Immature natural killer cell (primary cell): Measurements from ENCODE around the gene FBXO28. TPM values are rescaled to one million over a fixed set of nuclear protein-coding genes. Genes with fewer than 3 reads are reported as not detected.
A peak's percentile ranks its signal among the peaks of the same experiment; 100 is the strongest.
"Not testable (repeated sequence)": the region's sequence is repeated elsewhere in the genome, so short reads cannot be mapped to it uniquely, and the experiment has no call there.

Source experiments
- DNase-seq, 3 donors: peaks; one replicate each; pipeline ENCODE4 v3.0.0; 2022; ENCODE audit warnings: mixed read lengths in 1 of 3
- H3K27ac Mint-ChIP-seq, 6 donors: one replicate each; pipeline ENCODE4 v1.8.0; 2020; ENCODE audit warnings: mixed read lengths in 6 of 6, mild to moderate bottlenecking in 5 of 6, inconsistent platforms in 4 of 6, moderate library complexity in 3 of 6
- H3K27me3 Mint-ChIP-seq, 3 donors: one replicate each; pipeline ENCODE4 v1.8.0; 2020 to 2021; ENCODE audit warnings: low read depth in 3 of 3, mild to moderate bottlenecking in 3 of 3, mixed read lengths in 3 of 3, moderate library complexity in 3 of 3, inconsistent platforms in 1 of 3
- H3K36me3 Mint-ChIP-seq, 3 donors: one replicate each; pipeline ENCODE4 v1.8.0; 2020; ENCODE audit warnings: mixed read lengths in 3 of 3, inconsistent platforms in 2 of 3, mild to moderate bottlenecking in 2 of 3
- H3K4me1 Mint-ChIP-seq, 2 donors: one replicate each; pipeline ENCODE4 v1.8.0; 2020; ENCODE audit warnings: inconsistent platforms in 2 of 2, mild to moderate bottlenecking in 2 of 2, mixed read lengths in 2 of 2, moderate library complexity in 1 of 2
- H3K4me3 Mint-ChIP-seq, 5 donors: one replicate each; pipeline ENCODE4 v1.8.0; 2020; ENCODE audit warnings: mild to moderate bottlenecking in 5 of 5, mixed read lengths in 5 of 5, inconsistent platforms in 3 of 5, moderate library complexity in 3 of 5
- H3K9me3 Mint-ChIP-seq, 6 donors: one replicate each; pipeline ENCODE4 v1.8.0; 2020; ENCODE audit warnings: mild to moderate bottlenecking in 6 of 6, mixed read lengths in 6 of 6, inconsistent platforms in 4 of 6, moderate library complexity in 3 of 6
- polyA plus RNA-seq, 3 donors: library from polyadenylated mRNA; unstranded; fragments of 300-500 nt; fragmentation: Illumina TruSeq; gene quantifications; one replicate each; pipeline ENCODE4 v1.2.3, GENCODE V29; 2021

FBXO28 gene
- polyA plus RNA-seq: 10 to 100 TPM in 1 of 3 donors, 1 to 10 TPM in 2; 7.5 to 19.3 (median 8.9) TPM

DNA sequence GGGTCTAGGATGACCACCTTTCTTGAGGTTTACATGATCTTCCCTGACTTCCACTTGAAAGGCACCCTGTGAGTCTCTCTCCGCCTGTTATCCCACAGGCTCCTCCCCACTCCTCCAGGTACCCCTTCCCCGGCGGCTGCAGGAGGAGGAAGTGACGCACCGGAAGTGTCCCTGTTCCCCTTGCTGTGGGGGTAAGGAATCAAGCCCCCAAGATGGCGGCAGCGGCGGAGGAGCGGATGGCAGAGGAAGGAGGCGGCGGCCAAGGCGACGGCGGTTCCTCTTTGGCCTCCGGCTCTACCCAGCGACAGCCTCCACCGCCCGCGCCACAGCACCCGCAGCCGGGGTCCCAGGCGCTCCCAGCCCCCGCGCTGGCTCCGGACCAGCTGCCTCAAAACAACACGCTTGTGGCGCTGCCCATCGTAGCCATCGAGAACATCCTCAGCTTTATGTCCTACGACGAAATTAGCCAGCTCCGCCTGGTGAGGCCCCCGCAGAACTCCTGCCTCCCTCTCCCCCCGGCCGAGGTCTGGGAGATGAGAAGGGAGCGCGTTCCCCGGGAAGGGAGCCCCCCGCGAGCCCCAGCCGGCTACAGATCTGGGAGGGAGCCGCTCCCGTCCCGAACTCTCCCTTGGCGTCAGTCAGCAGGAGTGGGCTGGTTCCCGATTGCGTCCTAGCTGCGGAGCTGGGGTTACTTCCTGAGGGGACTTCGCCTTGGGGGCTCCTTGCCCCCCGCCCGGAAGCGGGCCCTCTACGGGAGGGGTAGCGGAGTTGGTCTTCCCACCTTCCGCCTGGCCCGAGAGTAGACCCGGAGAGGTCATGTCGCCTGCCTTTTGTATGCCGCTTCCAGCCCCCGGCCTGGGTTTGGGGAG is at the start of gene FBXO28:
FBXO28 (plus strand) TSS at position 194 of the 869 bp plus-strand sequence; CDS start at position 213, 19 bp downstream.
- no peaks in the 10 kb centered on the region for H3K36me3 Mint-ChIP-seq
- H3K9me3 Mint-ChIP-seq: no peaks in the 10 kb centered on the region
- peak within 1 kb of the TSS; percentile 83 to 97 (median 94) for H3K27ac Mint-ChIP-seq
- peaks cover 25 to 34% of the 10 kb centered on the region in 2 donors for H3K4me1 Mint-ChIP-seq
- H3K27me3 Mint-ChIP-seq: peaks cover 7 to 17% (median 12%) of the 10 kb centered on the region in 3 donors
- peak within 1 kb of the TSS; percentile 89 to 97 (median 93) for H3K4me3 Mint-ChIP-seq
- DNase-seq: peak; percentile 88 to 90 (median 89)

DNA sequence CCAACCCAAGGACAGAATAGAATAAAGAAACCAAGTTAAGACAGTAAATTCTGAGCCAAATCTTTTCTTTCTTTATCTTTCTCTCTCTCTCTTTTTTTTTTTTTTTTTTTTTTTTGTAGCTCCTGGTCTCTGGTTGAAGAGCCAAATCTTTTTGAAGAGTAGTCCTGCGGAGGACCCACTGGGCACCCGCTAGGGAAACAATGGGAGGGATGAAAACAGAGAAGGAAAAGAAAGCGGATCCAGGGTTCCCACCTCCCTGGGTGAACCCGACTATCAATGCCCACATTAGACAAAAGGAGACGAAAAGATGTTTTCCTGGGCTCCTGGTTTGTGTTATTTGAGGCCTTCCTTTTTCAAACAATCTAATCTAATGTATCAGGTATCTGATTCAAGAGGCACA is 49.8 kb upstream of the FBXO28 start:
- Mint-ChIP-seq H3K27ac (no peak overlapping the region), H3K36me3 (no peaks in the 10 kb centered on the region), H3K4me1 (peaks cover 0 to 5% of the 10 kb centered on the region in 2 donors), H3K9me3 (no peaks in the 10 kb centered on the region), H3K27me3 (peaks cover 0 to 11% (median 7%) of the 10 kb centered on the region in 3 donors), H3K4me3 (no peak overlapping the region)
- no peak for DNase-seq

GRCh38 chr1:224065455-224065854 is 48.5 kb upstream of the FBXO28 start:
- H3K27ac Mint-ChIP-seq: no peak overlapping the region
- peaks cover 3 to 17% (median 7%) of the 10 kb centered on the region in 3 donors for H3K27me3 Mint-ChIP-seq
- no peak for DNase-seq

GRCh38 chr1:224067207-224067606 is 46.7 kb upstream of the FBXO28 start:
- H3K36me3 Mint-ChIP-seq: no peaks in the 10 kb centered on the region

More at GRCh38 chr1:224065455-224065854, 48.5 kb upstream of the FBXO28 start:
- H3K9me3 Mint-ChIP-seq: no peaks in the 10 kb centered on the region
- H3K4me1 Mint-ChIP-seq: peaks cover 0 to 5% of the 10 kb centered on the region in 2 donors
- no peaks in the 10 kb centered on the region for H3K36me3 Mint-ChIP-seq
- no peak overlapping the region for H3K4me3 Mint-ChIP-seq

DNA sequence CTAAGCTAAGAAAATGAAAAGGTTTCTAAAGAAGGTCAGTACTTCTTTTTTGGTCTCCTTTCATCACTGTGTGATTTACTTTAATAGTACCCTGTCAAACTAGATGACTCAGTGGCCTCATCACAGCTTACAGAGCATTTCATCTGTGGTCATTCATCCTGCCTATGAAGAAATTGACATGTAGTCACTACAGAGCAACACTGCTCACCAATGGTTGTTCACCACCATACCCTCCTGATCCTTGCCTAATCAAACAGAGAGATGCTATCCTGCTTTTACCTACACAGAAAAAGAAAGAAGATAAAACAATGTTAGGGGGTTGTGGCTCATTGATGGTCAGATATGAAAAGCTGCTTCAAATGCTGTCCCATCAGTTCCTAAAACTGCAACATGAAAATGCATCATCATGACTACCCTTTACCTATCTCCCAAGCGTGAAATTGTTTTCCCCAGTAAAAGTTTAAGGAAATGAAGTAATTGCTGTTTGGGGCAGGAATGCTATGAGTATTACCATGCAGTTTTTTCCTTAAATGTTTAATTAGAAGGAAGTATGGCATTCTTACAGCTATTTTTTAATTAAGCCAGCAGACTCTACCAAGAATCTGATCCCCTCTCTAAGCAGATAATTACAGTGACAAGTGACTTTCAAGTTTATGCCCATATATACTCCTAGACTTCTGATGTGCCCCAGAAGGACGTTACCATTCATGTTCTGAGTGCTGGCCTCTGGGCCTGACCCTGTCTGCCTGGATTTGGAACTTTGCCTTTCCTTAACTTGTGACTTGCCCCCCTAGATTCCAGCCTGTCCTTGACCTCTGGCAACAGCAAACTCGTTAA is 46.1 kb upstream of the FBXO28 start:
- H3K9me3 Mint-ChIP-seq: no peaks in the 10 kb centered on the region

More at GRCh38 chr1:224067207-224067606, 46.7 kb upstream of the FBXO28 start:
- H3K27me3 Mint-ChIP-seq: peaks cover 5 to 22% (median 10%) of the 10 kb centered on the region in 3 donors
- H3K27ac Mint-ChIP-seq: no peak overlapping the region
- no peaks in the 10 kb centered on the region for H3K9me3 Mint-ChIP-seq
- H3K4me1 Mint-ChIP-seq: peaks cover 0 to 5% of the 10 kb centered on the region in 2 donors
- no peak for DNase-seq
- H3K4me3 Mint-ChIP-seq: no peak overlapping the region

GRCh38 chr1:224068458-224069072 is 45.3 kb upstream of the FBXO28 start:
- Mint-ChIP-seq H3K4me3 (no peak overlapping the region), H3K36me3 (no peaks in the 10 kb centered on the region), H3K27ac (no peak overlapping the region), H3K9me3 (no peaks in the 10 kb centered on the region), H3K27me3 (peaks cover 5 to 22% (median 9%) of the 10 kb centered on the region in 3 donors), H3K4me1 (peaks cover 0 to 5% of the 10 kb centered on the region in 2 donors)
- no peak for DNase-seq

More for the DNA sequence above, 46.1 kb upstream of the FBXO28 start:
- no peak for DNase-seq
- H3K27me3 Mint-ChIP-seq: peaks cover 5 to 22% (median 10%) of the 10 kb centered on the region in 3 donors
- no peaks in the 10 kb centered on the region for H3K36me3 Mint-ChIP-seq
- H3K27ac Mint-ChIP-seq: no peak overlapping the region
- H3K4me3 Mint-ChIP-seq: no peak overlapping the region
- peaks cover 0 to 5% of the 10 kb centered on the region in 2 donors for H3K4me1 Mint-ChIP-seq

DNA sequence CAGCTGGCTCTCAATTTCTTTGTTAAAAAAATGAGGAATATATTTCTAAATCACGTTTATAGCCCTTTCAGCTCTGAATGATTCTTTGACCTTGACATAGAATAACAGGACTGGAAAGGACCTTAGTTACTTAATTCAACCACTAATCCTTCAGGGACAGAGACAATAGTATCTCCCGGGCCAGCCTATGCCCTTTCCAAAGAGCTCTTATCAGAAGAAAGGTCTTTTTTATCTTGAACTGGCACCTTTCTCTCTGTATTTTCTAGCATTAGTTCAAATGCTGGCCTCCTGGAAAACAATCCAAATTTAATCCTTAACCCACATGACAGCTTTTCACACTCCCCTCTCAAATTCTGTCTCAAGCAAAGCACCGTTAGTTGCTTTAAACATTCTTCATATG is 44.8 kb upstream of the FBXO28 start:
- peaks cover 0 to 5% of the 10 kb centered on the region in 2 donors for H3K4me1 Mint-ChIP-seq
- no peaks in the 10 kb centered on the region for H3K9me3 Mint-ChIP-seq
- peaks cover 5 to 22% (median 5%) of the 10 kb centered on the region in 3 donors for H3K27me3 Mint-ChIP-seq
- H3K27ac Mint-ChIP-seq: no peak overlapping the region
- H3K36me3 Mint-ChIP-seq: no peaks in the 10 kb centered on the region
- no peak for DNase-seq
- no peak overlapping the region for H3K4me3 Mint-ChIP-seq

- no peak overlapping the region for H3K4me3 Mint-ChIP-seq
- H3K4me1 Mint-ChIP-seq: peaks cover 0 to 2% of the 10 kb centered on the region in 2 donors
- H3K36me3 Mint-ChIP-seq: no peaks in the 10 kb centered on the region
- H3K27me3 Mint-ChIP-seq: peaks cover 5 to 15% (median 5%) of the 10 kb centered on the region in 3 donors
- no peak overlapping the region for H3K27ac Mint-ChIP-seq
- no peaks in the 10 kb centered on the region for H3K9me3 Mint-ChIP-seq
- no peak for DNase-seq
Observed at GRCh38 chr1:224070521-224070920, 43.4 kb upstream of the FBXO28 start.

DNA sequence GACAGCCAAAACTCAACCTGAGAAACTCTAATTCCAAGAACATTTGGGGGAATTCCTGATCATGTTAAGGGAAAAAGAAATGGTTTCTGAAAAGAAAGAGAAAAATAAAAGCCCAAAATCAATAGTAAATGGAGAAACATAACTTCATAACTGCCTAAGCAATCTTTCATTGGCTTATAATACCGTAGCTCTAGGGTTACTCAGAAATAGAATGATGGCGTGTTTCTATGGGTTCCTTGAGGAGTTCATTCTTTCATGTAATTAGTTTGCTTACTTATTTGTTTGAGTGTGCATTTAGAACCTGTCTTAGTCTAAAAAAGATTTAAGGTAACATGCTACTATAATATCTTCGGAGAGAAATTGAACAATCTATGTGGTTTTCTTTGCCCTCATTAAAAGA is 37.5 kb upstream of the FBXO28 start:
- Mint-ChIP-seq H3K36me3 (no peaks in the 10 kb centered on the region), H3K27me3 (peaks cover 0 to 11% (median 6%) of the 10 kb centered on the region in 3 donors), H3K4me3 (no peak overlapping the region), H3K4me1 (no peaks in the 10 kb centered on the region), H3K27ac (no peak overlapping the region), H3K9me3 (no peaks in the 10 kb centered on the region)
- DNase-seq: no peak

DNA sequence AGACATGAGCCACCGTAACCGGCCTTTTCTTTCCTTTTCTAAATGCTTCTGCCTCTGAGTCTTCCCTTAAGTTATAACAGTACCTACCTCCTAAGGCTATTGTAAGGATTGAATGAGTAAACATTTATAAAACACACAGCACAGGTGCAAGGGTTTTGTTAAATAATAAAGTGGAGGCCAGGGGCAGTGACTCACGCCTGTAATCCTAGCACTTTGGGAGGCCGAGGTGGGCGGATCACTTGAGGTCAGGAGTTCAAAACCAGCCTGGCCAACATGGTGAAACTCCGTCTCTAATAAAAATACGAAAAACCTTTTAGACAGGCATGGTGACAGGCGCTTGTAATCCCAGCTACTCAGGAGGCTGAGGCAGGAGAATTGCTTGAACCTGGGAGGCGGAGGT is 34.3 kb upstream of the FBXO28 start:
- DNase-seq, H3K4me3 Mint-ChIP-seq, H3K27ac Mint-ChIP-seq, H3K4me1 Mint-ChIP-seq, H3K9me3 Mint-ChIP-seq, H3K36me3 Mint-ChIP-seq: not testable (repeated sequence)
- H3K27me3 Mint-ChIP-seq: peaks cover 0 to 18% (median 10%) of the 10 kb centered on the region in 3 donors

DNA sequence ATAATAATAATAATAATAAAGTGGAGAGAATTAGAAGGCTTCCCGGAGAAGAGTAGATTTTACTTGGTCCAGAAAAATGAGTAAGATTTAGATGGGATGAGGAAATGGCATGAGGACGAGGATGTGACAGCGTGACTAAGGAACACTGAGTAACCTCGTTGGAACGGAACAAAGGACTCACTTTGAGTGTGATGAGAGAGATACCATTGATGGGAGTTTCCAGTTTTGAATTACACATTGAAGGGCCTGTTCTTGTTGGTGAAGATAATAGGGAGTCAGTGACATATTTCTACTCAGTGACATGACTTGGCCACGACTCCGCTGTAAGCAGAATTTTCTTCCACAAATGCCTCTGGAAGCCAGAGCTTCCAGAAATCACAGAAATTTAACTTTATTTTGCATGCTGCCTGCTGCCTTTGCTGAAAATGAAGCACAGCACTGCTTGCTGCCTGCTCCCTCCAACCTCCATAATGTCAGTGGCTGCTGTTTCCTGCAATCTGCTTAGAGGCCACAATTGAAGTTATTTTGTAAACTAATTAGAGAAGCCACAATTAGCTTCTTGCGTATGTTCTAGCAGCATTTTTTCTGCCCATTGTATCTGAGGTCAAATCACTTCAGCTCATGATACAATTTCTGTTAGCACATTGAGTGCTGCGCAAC is 33.7 kb upstream of the FBXO28 start:
- Mint-ChIP-seq H3K4me3 (no peak overlapping the region), H3K4me1 (no peaks in the 10 kb centered on the region), H3K9me3 (no peaks in the 10 kb centered on the region), H3K27ac (no peak overlapping the region), H3K27me3 (peaks cover 0 to 18% (median 10%) of the 10 kb centered on the region in 3 donors), H3K36me3 (no peaks in the 10 kb centered on the region)
- no peak for DNase-seq

GRCh38 chr1:224081604-224082003 is 32.3 kb upstream of the FBXO28 start:
- Mint-ChIP-seq H3K9me3 (no peaks in the 10 kb centered on the region), H3K4me1 (no peaks in the 10 kb centered on the region), H3K4me3 (no peak overlapping the region), H3K36me3 (no peaks in the 10 kb centered on the region), H3K27ac (no peak overlapping the region), H3K27me3 (peaks cover 0 to 18% (median 12%) of the 10 kb centered on the region in 3 donors)
- DNase-seq: no peak

- Mint-ChIP-seq H3K9me3 (no peaks in the 10 kb centered on the region), H3K4me3 (no peak overlapping the region), H3K4me1 (no peaks in the 10 kb centered on the region), H3K27me3 (peaks cover 0 to 18% (median 15%) of the 10 kb centered on the region in 3 donors), H3K36me3 (no peaks in the 10 kb centered on the region), H3K27ac (no peak overlapping the region)
- DNase-seq: no peak
Observed at GRCh38 chr1:224082146-224082545, 31.8 kb upstream of the FBXO28 start.
